Iris pigment epithelial cell (primary cell): ENCODE measurements around the gene MCUR1.
"Not testable (repeated sequence)": the region's sequence is repeated elsewhere in the genome, so short reads cannot be mapped to it uniquely, and the experiment has no call there.

Experiments
- DNase-seq: peaks from one replicate; pipeline ENCODE4 v3.0.0-alpha.2; 2011; ENCODE audit warnings: low read depth

Gene MCUR1, protein sequence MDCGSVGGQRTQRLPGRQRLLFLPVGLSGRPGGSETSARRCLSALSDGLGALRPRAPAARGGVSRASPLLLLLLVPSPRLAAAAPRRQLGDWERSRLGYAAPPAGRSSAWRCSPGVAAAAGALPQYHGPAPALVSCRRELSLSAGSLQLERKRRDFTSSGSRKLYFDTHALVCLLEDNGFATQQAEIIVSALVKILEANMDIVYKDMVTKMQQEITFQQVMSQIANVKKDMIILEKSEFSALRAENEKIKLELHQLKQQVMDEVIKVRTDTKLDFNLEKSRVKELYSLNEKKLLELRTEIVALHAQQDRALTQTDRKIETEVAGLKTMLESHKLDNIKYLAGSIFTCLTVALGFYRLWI

DNA sequence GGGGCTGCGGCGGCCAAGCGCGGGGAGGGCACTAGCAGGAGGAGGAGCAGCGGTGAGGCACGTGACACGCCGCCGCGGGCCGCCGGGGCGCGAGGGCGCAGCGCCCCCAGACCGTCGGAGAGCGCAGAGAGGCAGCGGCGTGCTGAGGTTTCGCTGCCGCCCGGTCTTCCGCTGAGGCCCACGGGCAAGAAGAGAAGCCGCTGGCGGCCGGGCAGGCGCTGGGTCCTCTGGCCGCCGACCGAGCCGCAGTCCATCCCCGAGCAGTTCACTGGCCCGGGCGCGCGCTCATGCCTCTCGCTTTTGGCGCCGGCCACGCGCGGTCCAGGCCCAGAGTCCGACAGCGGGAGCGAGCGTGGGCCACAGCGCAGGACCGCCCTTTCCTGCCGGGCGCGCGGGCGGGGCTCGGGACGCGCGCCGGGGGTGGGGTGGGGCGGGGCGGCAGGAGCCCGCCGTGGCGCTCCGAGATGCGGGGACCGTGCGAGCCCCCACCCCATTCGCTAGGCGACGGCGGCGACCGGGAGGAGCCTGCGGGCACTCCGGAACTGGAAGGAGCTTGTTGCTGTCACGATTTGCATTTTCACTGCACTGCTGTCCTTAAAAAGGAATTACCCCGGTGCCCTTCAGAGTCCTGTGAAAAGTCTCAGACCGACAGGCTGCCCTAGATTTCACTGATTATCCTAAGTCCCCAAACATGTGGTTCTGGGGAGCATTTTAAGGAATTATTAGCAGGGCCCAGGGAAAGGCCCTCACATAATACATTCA, at the start of gene MCUR1:
Gene MCUR1, minus strand, starts transcription at position 382 of the 762 bp plus-strand sequence. Its CDS starts 128 bp downstream, at position 254.
- DNase-seq = peak; percentile 89

DNA sequence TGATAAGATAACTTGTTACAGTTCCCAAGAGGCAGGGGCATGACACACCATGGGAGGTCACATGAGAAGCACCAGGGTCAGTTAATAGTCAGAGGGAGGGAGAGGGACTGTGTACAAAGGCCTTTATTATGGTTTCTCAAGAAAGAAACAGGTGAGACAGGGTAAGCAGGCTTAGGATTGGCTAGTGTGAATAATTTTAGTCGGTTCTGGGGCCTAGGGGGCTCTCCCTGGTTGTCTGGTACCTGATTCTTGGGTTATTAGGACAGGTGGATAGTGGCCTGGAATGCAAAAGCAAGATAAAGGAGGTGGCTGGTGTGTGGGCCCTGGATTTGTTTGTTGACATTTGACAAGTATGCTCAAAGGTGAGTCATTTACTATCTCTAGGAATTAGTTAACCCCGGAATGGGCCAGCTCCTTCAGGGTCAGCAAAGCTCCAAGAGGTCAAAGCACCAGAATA, 49.4 kb upstream of the MCUR1 start:
- no peak for DNase-seq

DNA sequence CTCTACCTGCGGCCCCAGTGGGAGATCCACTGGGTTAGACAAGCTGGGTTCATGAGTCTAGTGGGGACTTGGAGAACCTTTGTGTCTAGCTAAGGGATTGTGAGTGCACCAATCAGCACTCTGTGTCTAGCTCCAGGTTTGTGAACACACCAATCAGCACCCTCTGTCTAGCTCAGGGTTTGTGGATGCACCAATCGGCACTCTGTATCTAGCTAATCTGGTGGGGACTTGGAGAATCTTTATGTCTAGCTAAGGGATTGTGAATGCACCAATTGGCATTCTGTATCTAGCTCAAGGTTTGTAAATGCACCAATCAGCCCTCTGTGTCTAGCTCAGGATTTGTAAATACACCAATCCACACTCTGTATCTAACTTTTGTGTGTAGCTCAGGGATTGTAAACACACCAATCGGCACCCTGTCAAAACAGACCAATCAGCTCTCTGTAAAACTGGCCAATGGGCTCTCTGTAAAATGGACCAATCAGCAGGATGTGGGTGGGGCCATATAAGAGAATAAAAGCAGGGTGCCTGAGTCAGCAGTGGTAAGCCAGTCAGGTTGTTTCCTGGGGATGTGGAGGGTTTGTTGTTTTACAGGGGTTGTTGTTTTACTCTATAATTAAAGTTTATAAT, 46.3 kb upstream of the MCUR1 start:
- not testable (repeated sequence) for DNase-seq

DNA sequence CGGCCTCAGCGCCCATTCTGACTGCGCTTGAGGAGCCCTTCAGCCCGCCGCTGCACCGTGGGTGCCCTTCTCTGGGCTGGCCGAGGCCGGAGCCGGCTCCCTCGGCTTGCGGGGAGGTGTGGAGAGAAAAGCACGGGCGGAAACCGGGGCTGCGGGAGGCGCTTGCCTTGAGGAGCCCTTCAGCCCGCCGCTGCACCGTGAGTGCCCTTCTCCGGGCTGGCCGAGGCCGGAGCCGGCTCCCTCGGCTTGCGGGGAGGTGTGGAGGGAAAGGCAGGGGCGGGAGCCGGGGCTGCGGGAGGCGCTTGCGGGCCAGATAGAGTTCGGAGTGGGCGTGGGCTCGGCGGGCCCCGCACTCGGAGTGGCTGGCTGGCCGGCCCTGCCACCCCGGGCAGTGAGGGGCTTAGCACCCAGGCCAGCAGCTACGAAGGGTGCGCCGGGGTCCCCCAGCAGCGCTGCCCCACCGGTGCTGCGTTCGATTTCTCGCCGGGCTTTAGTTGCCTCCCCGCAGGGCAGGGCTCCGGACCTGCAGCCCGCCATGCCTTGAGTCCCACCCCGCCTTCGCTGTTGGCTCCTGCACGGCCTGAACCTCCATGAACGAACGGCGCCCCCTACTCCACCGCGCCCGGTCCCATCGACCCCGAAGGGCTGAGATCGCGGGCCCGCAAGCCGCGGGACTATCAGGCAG, 45.7 kb upstream of the MCUR1 start:
- DNase-seq = no peak

DNA sequence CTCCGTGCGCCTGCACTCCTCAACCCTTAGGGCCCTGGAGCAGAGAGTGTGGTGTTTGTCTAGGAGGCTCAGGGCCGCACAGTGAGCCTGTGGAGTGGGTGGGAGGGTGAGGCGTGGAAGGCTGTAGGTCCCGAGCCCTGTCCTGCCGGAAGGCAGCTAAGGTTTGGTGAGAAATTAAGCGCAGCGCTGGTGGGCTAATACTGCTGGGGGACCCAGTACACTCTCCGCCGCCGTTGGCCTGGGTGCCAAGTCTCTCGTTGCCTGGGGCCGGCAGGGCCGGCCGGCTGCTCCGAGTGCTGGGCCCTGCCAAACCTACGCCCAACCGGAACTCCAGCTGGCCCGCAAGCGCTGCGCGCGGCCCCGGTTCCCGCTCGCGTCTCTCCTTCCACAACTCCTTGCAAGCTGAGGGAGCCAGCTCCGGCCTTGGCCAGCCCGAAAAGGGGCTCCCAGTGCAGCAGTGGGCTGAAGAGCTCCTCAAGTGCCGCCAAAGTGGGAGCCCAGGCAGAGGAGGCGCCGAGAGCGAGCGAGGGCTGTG, 40.4 kb upstream of the MCUR1 start:
- DNase-seq = no peak

DNA sequence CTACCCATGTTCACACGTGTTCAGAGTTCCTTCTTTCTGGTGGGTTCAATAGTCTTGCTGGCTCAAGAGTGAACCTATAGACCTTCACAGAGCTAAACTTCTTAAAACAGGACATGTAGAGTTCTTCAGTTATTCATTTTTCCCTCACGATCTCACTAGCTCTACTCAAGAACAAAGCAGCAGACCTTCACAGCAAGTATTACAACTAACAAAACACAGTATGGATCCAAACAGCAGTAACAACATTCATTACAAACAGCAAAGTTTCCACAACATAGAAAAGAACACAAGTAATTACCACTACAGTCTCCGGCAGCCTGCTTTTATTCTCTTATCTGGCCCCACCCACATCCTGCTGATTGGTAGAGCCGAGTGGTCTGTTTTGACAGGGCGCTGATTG, 39.5 kb upstream of the MCUR1 start:
- DNase-seq = no peak

DNA sequence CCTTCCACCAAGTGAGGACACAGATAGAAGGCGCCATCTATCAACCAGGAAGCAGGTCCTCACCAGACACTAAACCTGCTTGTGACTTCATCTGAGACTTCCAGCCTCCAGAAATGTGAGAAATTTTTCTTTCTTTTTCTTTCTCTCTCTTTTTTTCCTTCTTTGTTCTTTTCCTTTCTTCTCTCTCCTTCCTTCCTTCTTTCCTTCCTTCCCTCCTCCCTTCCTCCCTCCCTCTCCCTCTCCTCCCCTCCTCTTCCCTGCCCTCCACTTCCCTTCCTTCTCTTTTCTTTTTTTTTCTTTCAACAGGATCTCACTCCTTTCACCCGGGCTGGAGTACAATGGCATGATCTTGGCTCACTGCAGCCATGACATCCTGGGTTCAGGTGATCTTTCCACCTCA, 37.4 kb upstream of the MCUR1 start:
- no peak for DNase-seq

DNA sequence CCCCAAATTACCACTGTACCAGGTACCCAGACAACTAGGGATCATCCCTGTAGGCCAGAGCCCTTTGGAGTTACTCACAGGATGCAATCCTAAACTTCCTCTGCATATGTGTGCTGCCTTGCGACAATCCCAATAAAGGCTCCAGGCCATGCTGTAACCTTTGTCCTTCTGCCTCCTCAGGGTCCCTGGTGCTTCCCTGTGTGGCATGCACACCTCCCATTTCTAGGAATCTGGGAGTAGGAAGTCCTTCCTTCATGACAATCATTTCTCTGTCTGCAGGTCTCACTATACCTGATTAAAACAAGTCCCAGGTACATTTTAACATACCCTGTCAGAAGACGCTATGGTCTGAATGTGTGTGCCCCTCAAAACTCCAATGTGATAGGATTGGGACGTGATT, 37.0 kb upstream of the MCUR1 start:
- no peak for DNase-seq

DNA sequence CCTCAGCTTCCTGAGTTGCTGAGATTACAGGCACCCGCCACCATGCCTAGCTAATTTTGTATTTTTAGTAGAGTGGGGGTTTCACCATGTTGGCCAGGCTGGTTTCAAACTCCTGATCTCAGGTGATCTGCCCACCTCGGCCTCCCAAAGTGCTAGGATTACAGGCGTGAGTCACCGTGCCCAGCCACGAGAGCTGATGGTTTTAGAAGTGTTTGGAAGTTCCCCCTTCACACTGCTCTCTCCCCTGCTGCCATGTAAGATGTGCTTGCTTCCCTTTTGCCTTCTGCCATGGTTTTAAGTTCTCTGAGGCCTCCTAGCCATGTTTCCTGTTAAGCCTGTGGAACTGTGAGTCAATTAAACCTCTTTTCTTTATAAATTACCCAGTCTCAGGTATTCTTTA, 36.3 kb upstream of the MCUR1 start:
- DNase-seq = not testable (repeated sequence)

DNA sequence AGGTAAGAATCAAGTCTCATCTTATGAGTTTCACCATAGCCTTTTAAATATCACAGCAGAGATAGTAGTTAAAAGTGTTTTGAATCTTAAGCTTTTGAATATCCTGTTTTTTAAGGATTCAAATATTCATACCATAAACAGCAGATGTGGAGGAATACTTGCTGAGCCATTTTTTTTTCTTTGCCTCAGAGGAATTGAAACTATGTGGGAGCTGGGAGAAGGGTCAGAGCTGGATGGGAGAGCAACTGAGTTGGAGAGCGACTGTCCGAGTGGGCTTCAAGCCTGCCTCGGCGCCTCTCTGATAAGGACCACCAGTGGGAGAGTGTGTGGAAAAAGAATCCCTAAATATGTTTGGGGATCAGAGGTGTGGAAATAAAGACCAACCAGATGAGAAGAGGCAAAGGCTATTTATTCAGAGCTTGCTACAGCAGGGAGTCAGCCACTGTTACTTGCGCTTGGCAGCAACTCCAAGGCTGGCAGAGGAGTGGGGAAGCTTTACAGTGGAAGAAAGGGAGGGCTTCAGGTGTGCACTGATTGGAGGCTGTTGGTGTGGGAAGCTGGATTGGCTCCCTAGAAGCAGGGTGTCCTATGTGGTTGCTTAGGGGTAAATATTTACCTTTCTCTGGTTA, 34.3 kb upstream of the MCUR1 start:
- no peak for DNase-seq

DNA sequence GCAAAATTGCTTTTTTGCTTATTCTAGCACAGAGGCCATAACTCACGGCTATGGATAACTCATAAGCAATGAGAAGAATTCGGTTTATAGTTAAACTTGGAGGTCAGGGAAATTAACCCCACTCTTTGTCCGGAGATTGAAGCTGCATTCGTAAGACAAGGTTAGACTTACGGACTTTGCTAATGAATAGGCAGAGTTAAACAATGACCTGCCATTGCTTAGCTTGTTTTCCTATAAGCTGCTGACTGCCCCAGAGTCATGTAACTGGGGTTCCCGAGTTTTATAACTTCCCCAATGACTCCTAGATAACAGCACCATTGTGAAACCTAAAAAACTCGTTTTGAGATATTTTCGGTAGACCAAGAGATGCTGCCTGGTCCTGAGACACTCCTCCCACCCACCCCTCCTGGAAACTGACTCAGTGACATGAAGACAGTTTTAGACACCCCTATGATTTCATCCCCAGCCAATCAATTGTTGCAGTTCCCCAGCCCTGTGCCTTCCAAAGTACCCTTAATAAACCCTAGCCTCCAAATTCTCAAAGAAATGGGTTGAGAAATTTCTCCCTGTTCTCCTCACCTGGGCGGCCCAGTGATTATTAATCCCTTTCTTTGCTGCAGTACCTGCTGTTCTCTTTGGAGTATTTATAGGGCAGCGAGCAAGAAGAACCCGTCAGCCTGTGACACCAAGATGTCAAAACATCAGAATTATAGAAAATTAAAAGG, 33.1 kb upstream of the MCUR1 start:
- DNase-seq = no peak

DNA sequence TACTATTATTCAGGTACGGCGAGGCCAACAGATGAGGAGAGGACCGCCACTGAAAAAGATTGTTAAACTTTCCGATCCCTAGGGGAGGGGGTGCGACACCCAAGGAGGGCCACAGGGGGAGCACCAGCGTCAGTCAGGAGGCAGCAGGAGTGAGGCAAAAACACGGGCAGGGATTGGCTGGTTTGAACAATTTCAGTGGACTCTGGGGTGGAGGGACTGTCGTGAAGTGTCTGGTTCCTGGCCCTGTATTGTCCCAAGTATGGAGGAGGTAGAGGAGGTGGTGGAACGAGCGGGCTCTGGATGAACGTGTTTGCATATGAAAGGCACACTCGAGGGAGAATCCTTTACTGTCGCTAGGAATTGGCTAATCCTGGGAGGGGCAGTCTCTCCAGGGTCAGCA, 32.5 kb upstream of the MCUR1 start:
- DNase-seq = no peak

DNA sequence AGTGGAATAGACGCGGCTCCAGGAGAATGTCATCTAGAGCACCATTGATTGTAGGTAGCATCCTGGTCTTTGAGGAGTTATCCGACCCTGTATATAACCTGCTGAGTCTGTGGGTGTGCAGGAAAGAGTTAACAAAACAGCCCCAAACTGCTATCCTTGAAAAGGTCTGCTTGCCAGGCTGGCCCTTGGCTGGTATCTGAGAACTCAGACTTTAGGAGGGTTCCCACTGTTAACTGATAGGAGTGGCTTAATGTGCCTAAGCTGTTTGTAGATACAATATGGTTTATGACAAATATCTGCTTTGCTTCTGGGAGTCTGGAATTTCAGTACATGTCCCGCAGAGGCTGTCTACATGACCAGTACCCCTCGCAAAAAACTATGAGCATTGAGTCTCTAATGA, 27.6 kb upstream of the MCUR1 start:
- DNase-seq = no peak

DNA sequence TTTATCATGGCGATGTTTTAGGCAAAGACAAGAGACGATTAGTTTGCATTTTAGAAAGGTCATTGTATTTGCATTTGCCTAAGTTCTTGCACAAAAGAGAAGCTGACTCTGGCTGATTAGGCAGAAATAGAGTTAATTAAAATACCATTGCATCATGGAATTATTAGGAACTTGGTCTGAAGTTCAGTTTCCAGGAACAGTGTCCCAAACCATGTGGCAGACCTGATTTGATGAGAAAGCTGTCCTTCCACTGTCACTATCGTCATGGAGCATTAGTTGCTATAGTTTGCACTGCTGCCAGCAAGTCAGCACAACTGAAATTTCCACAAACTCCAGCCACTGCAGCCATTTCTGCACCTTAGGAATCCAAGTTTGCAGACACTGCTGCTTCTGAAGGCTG, 24.3 kb upstream of the MCUR1 start:
- DNase-seq = no peak

DNA sequence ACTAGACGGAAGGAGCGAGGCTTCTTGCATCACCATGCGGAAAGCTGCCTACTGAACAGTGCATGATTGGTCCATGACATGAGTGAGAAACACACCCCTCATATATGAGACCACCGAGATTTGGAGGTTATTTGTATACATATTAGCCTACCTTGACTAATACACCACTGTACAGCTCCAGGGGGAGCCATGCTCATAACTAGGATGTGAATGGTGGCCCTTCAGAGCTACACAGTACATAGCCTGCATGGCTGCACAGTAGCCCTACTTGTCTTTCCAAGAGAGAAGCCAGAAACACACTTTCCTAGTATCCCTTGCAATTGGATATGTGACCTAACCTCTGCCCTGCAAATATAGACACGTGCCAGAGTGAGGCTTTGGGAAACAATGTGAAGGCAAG, 21.8 kb upstream of the MCUR1 start:
- no peak for DNase-seq

DNA sequence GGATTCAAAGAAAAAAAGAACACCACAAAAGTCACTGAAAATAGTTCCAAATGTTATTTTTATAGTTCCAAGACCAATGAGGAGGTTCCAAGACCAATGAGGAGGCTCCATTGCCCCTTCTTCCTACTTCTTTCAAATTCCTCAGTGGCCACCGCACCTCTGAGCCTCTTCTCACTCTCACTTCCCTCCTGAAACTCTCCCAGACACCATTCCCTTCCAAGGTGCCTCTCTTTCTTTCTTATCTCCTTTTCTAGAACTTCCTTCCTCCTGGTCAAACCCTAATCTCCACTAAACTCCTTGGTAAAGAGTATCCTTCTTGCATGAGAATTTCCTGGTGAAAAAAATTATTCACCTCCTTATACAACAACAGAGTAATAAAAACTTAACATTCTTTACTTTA, 20.4 kb upstream of the MCUR1 start:
- DNase-seq = no peak

DNA sequence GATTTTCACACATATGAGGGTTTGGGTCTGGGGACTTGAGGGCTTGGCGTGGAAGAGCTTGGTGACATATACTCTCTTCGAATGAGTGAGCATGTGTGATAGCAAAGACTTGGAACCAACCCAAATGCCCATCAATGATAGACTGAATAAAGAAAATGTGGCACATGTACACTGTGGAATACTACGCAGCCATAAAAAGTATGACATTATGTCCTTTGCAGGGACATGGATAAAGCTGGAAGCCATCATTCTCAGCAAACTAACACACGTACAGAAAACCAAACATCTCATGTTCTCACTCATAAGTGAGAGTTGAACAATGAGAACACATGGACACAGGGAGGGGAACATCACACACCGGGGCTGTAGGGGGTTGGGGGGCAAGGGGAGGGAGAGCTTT, 19.7 kb upstream of the MCUR1 start:
- DNase-seq = not testable (repeated sequence)

DNA sequence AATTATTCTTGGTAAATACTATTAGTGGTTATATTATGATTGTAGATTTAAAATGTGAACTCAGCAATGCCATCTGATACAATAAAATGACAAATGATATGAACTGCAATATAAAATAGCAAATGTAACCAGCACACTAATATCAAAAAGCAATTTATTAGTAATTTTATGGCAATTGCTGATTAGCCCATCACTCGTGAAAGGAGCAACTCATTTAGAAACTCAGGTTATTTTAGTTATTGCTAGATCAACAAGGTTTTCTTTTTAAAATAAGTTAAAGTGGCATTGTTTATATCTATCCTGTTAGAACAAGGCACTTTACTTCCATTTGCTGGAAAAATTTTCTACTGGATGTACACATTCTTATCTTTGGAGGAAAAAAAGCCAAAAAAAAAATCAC, 18.4 kb upstream of the MCUR1 start:
- DNase-seq = no peak

DNA sequence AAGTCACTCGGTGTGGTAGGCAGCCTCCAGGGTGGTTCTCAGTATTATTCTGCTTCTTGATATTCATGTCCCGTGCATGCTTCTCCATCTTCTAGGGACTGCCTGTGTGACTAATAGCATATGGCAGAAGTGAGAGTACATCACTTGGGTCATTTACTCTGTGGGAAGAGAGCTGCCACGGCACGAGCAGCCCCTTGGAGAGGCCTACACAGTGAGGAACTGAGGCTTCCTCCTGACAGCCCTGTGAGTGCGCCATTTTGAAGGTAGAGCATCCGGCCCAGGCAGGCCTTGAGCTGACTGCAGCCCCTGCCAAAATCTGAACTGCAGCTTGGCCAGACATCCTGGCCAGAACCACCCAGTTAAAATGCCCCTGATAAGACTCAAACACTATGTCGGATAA, 17.3 kb upstream of the MCUR1 start:
- no peak for DNase-seq

DNA sequence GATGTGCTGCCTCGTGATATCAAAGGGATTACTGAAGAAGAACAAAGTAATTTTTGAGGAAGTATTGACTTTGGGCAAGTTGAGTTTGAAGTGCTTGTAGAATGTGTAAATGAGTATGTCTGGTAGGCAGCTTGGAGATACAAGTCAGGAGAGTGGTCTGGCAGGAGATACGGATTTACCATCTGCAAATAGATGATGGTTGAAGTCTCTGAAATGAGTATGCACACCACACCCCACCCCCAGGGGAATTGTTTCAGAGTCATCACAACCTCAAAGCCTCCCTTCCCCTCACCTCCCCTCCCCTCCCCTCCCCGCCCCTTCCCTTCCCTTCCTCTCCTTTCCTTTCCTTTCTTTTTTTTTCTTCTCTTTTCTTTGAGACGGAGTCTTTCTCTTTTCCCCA, 16.4 kb upstream of the MCUR1 start:
- no peak for DNase-seq

DNA sequence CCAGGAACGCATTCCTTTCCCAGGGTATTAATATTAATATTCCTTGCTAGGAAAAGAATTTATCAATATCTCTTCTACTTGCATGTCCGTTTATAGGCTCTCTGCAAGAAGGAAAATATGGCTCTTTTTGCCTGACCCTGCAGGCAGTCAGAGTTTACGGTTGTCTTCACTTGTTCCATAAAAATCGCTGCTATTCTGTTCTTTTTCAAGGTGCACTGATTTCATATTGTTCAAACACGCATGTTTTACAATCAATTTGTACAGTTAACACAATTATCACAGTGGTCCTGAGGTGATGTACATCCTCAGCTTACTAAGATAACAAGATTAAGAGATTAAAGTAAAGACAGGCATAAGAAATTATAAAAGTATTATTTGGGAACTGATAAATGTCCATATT, 15.1 kb upstream of the MCUR1 start:
- not testable (repeated sequence) for DNase-seq
